SK-N-SH treated with all-trans-retinoic acid at 6 μM for 48 hours (cell line): ENCODE measurements around the gene PGAM5.

ENCODE experiments used
- ATAC-seq: fragments of 200-7000 bp; cut with Tn5 transposase; 3 replicates; pipeline ENCODE4 v1.9.1; 2020; ENCODE audit warnings: mild to moderate bottlenecking, moderate library complexity
- ARNTL ChIP-seq: fragments of 450-650 bp; formaldehyde crosslinking; IDR thresholded peaks from 2 replicates; pipeline ENCODE4 v1.5.0; 2020; ENCODE audit warnings: low read depth, mild to moderate bottlenecking, moderate library complexity, borderline replicate concordance
- BACH2 ChIP-seq: fragments of 250-450 bp; sonication (Bioruptor Pico); IDR thresholded peaks from 2 replicates; pipeline ENCODE4 v1.9.0; 2021; ENCODE audit warnings: mild to moderate bottlenecking, borderline replicate concordance
- CREB5 ChIP-seq: fragments of 250-450 bp; sonication (Bioruptor Pico); IDR thresholded peaks from 2 replicates; pipeline ENCODE4 v1.5.1; 2020; ENCODE audit warnings: low read depth, mild to moderate bottlenecking, moderate library complexity
- CSDC2 ChIP-seq: fragments of 250-450 bp; sonication (Bioruptor Pico); IDR thresholded peaks from 2 replicates; pipeline ENCODE4 v1.5.0; 2020; ENCODE audit warnings: mild to moderate bottlenecking, moderate library complexity
- CSRNP3 ChIP-seq: fragments of 250-450 bp; sonication (Bioruptor Pico); IDR thresholded peaks from 2 replicates; pipeline ENCODE4 v1.5.1; 2021; ENCODE audit warnings: mild to moderate bottlenecking, moderate library complexity
- ESRRG ChIP-seq: fragments of 250-450 bp; sonication (Bioruptor Pico); IDR thresholded peaks from 2 replicates; pipeline ENCODE4 v1.6.1; 2021; ENCODE audit warnings: mild to moderate bottlenecking
- GLIS3 ChIP-seq: fragments of 250-450 bp; sonication (Bioruptor Pico); IDR thresholded peaks from 2 replicates; pipeline ENCODE4 v1.5.0; 2020; ENCODE audit warnings: mild to moderate bottlenecking, moderate library complexity
- ISL1 ChIP-seq: fragments of 250-450 bp; sonication (Bioruptor Pico); IDR thresholded peaks from 2 replicates; pipeline ENCODE4 v2.1.2; 2022; ENCODE audit warnings: mild to moderate bottlenecking, moderate library complexity
- OSR1 ChIP-seq: fragments of 250-450 bp; sonication (Bioruptor Pico); IDR thresholded peaks from 2 replicates; pipeline ENCODE4 v1.8.0; 2022; ENCODE audit warnings: moderate library complexity, mild to moderate bottlenecking, inconsistent platforms
- PPARA ChIP-seq: fragments of 250-450 bp; sonication (Bioruptor Pico); IDR thresholded peaks from 2 replicates; pipeline ENCODE4 v1.5.0; 2020; ENCODE audit warnings: mild to moderate bottlenecking, borderline replicate concordance
- RARB ChIP-seq: fragments of 250-450 bp; sonication (Bioruptor Pico); IDR thresholded peaks from 2 replicates; pipeline ENCODE4 v1.8.0; 2021; ENCODE audit warnings: mild to moderate bottlenecking, moderate library complexity
- SNAI2 ChIP-seq: fragments of 250-450 bp; sonication (Bioruptor Pico); IDR thresholded peaks from 2 replicates; pipeline ENCODE4 v1.5.0; 2020; ENCODE audit warnings: mild to moderate bottlenecking, moderate library complexity
- TCF4 ChIP-seq: fragments of 250-450 bp; sonication (Bioruptor Pico); IDR thresholded peaks from 2 replicates; pipeline ENCODE4 v1.8.0; 2021; ENCODE audit warnings: mild to moderate bottlenecking, moderate library complexity, borderline replicate concordance
- ZC3H10 ChIP-seq: fragments of 250-450 bp; sonication (Bioruptor Pico); IDR thresholded peaks from 2 replicates; pipeline ENCODE4 v1.5.1; 2021; ENCODE audit warnings: mild to moderate bottlenecking, moderate library complexity
- ZFP3 ChIP-seq: fragments of 250-450 bp; sonication (Bioruptor Pico); IDR thresholded peaks from 2 replicates; pipeline ENCODE4 v1.5.0; 2020; ENCODE audit warnings: mild to moderate bottlenecking, moderate library complexity
- ZFP30 ChIP-seq: fragments of 450-650 bp; formaldehyde crosslinking; IDR thresholded peaks from 2 replicates; pipeline ENCODE4 v1.5.0; 2022; ENCODE audit warnings: mild to moderate bottlenecking, moderate library complexity
- ZNF565 ChIP-seq: fragments of 450-650 bp; formaldehyde crosslinking; conservative IDR thresholded peaks from 2 replicates; pipeline ENCODE4 v1.5.0; 2020; ENCODE audit warnings: low read depth, mild to moderate bottlenecking, moderate library complexity
- ZNF70 ChIP-seq: fragments of 450-650 bp; formaldehyde crosslinking; IDR thresholded peaks from 2 replicates; pipeline ENCODE4 v1.5.0; 2020; ENCODE audit warnings: mild to moderate bottlenecking, moderate library complexity
- ZNF8 ChIP-seq: fragments of 450-650 bp; formaldehyde crosslinking; IDR thresholded peaks from 2 replicates; pipeline ENCODE4 v1.5.0; 2020; ENCODE audit warnings: mild to moderate bottlenecking, moderate library complexity
- TF ChIP-seq, protein P1 (sequence below): fragments of 250-450 bp; sonication (Bioruptor Pico); IDR thresholded peaks from 2 replicates; pipeline ENCODE4 v1.5.0; 2020; ENCODE audit warnings: mild to moderate bottlenecking, moderate library complexity
- TF ChIP-seq, protein P2 (sequence below): fragments of 250-450 bp; sonication (Bioruptor Pico); IDR thresholded peaks from 2 replicates; pipeline ENCODE4 v1.8.0; 2020; ENCODE audit warnings: mild to moderate bottlenecking, moderate library complexity, borderline replicate concordance
- TF ChIP-seq, protein P3 (sequence below): fragments of 250-450 bp; sonication (Bioruptor Pico); IDR thresholded peaks from 2 replicates; pipeline ENCODE4 v1.8.0; 2021; ENCODE audit warnings: low read depth, mild to moderate bottlenecking, moderate library complexity, borderline replicate concordance

The PGAM5 gene

GRCh38 chr12:132668191-132669088 is 42.2 kb upstream of the PGAM5 start:
- no peak for ATAC-seq
- TF ChIP-seq ZC3H10 (no peak), ZFP3 (no peak), SNAI2 (CRISPR knock-in tag) (no peak), ISL1 (CRISPR knock-in tag) (no peak), ARNTL (CRISPR knock-in tag) (no peak), ZNF565 (CRISPR knock-in tag) (no peak), OSR1 (CRISPR knock-in tag) (no peak), PPARA (CRISPR knock-in tag) (no peak), ZFP30 (CRISPR knock-in tag) (no peak), CSDC2 (CRISPR knock-in tag) (no peak), BACH2 (no peak), GLIS3 (no peak), ZNF70 (CRISPR knock-in tag) (no peak), TCF4 (CRISPR knock-in tag) (no peak)
- TF ChIP-seq, protein P1, sequence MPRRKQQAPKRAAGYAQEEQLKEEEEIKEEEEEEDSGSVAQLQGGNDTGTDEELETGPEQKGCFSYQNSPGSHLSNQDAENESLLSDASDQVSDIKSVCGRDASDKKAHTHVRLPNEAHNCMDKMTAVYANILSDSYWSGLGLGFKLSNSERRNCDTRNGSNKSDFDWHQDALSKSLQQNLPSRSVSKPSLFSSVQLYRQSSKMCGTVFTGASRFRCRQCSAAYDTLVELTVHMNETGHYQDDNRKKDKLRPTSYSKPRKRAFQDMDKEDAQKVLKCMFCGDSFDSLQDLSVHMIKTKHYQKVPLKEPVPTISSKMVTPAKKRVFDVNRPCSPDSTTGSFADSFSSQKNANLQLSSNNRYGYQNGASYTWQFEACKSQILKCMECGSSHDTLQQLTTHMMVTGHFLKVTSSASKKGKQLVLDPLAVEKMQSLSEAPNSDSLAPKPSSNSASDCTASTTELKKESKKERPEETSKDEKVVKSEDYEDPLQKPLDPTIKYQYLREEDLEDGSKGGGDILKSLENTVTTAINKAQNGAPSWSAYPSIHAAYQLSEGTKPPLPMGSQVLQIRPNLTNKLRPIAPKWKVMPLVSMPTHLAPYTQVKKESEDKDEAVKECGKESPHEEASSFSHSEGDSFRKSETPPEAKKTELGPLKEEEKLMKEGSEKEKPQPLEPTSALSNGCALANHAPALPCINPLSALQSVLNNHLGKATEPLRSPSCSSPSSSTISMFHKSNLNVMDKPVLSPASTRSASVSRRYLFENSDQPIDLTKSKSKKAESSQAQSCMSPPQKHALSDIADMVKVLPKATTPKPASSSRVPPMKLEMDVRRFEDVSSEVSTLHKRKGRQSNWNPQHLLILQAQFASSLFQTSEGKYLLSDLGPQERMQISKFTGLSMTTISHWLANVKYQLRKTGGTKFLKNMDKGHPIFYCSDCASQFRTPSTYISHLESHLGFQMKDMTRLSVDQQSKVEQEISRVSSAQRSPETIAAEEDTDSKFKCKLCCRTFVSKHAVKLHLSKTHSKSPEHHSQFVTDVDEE (CRISPR knock-in tag), result no peak

- no peak for TF ChIP-seq CREB5 (CRISPR knock-in tag)
- no peak for TF ChIP-seq ESRRG (CRISPR knock-in tag)
- no peak for TF ChIP-seq ZNF565 (CRISPR knock-in tag)
- no peak for TF ChIP-seq GLIS3
- no peak for TF ChIP-seq ZFP3
- no peak for TF ChIP-seq TCF4 (CRISPR knock-in tag)
- no peak for TF ChIP-seq RARB (CRISPR knock-in tag)
- TF ChIP-seq, protein P2, sequence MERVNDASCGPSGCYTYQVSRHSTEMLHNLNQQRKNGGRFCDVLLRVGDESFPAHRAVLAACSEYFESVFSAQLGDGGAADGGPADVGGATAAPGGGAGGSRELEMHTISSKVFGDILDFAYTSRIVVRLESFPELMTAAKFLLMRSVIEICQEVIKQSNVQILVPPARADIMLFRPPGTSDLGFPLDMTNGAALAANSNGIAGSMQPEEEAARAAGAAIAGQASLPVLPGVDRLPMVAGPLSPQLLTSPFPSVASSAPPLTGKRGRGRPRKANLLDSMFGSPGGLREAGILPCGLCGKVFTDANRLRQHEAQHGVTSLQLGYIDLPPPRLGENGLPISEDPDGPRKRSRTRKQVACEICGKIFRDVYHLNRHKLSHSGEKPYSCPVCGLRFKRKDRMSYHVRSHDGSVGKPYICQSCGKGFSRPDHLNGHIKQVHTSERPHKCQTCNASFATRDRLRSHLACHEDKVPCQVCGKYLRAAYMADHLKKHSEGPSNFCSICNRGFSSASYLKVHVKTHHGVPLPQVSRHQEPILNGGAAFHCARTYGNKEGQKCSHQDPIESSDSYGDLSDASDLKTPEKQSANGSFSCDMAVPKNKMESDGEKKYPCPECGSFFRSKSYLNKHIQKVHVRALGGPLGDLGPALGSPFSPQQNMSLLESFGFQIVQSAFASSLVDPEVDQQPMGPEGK (CRISPR knock-in tag), result no peak
- no peak for TF ChIP-seq CSDC2 (CRISPR knock-in tag)
- no peak for TF ChIP-seq ARNTL (CRISPR knock-in tag)
- TF ChIP-seq CSRNP3 (CRISPR knock-in tag), result no peak
- TF ChIP-seq, protein P3, sequence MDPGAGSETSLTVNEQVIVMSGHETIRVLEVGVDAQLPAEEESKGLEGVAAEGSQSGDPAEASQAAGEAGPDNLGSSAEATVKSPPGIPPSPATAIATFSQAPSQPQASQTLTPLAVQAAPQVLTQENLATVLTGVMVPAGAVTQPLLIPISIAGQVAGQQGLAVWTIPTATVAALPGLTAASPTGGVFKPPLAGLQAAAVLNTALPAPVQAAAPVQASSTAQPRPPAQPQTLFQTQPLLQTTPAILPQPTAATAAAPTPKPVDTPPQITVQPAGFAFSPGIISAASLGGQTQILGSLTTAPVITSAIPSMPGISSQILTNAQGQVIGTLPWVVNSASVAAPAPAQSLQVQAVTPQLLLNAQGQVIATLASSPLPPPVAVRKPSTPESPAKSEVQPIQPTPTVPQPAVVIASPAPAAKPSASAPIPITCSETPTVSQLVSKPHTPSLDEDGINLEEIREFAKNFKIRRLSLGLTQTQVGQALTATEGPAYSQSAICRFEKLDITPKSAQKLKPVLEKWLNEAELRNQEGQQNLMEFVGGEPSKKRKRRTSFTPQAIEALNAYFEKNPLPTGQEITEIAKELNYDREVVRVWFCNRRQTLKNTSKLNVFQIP, result no peak
- no peak for TF ChIP-seq OSR1 (CRISPR knock-in tag)
- no peak for TF ChIP-seq BACH2
- no peak for TF ChIP-seq ISL1 (CRISPR knock-in tag)
- no peak for TF ChIP-seq ZNF8 (CRISPR knock-in tag)
- TF ChIP-seq ZFP30 (CRISPR knock-in tag), result no peak
- TF ChIP-seq, protein P1 (CRISPR knock-in tag), result no peak
- no peak for TF ChIP-seq SNAI2 (CRISPR knock-in tag)
- TF ChIP-seq PPARA (CRISPR knock-in tag), result no peak
- ATAC-seq, result no peak
These were observed 41.3 kb upstream of the PGAM5 start for GRCh38 chr12:132669166-132669879.
